HG02840 (cell line): ENCODE data around the gene DOCK4.
A peak's percentile ranks its signal among the peaks of the same experiment; 100 is the strongest.

Experiments used
- ATAC-seq: cut with Tn5 transposase; IDR thresholded peaks from one replicate; pipeline ENCODE4 v1.9.1; 2021; ENCODE audit warnings: mild to moderate bottlenecking, moderate library complexity, moderate number of reproducible peaks; ENCODE audit not compliant: unreplicated experiment, low FRiP score

DOCK4 gene

DNA sequence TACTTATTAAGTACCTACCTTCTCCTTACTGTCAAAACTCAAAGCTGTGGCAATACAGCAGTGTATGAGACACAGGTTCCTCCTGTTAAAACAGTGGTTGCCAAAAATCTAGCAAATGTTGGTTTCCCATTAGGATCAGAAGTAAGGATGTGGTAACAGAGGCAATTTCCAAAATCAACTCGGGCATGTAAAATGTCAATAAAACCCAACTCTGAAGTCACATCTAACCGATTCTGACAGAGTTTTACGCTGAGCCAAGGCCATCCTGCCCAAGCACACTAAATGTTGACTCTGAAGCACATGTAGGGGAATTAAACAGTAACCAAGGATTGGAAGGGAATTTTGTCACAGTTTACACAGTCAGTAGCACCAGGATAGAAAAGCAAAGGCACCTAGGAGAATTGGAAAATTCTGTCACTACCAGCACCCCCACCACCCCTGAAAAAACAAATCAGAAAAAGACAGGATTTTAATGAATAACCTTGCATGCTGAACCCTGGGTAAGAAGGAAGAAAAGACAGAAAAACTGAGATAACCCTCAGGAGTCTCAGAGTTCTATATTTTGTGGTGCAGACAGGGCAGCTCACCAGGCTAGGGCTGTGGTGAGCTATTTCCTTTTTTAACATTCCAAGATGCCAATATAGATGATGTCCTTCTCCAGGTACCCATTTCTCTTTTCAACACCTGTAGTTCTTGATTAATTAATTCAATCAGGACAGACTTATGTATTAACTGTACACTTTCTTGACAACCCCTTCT lies 119.5 kb downstream of the DOCK4 start:
- no peak for ATAC-seq

DNA sequence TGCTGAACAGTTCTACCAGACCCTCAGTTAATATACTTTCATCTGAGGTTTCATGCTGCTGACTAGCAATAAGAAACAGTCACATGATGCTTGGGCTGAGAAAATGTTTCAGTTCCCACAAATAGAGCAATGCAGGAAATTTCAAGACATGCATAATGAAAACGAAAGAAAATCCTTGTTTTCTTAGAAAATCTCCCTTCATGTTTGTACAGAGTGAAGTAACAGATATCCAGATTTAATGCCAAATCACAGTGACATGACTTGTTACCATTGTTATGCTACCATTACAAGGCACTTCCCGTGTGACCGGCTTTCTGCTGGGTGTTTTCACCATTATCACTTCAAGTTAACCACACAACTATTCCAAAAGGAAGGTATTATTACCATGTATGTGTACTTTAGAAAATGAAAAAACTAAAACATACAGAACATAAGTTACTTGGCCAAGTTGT lies 121.7 kb downstream of the DOCK4 start:
- ATAC-seq, result peak; percentile 47

DNA sequence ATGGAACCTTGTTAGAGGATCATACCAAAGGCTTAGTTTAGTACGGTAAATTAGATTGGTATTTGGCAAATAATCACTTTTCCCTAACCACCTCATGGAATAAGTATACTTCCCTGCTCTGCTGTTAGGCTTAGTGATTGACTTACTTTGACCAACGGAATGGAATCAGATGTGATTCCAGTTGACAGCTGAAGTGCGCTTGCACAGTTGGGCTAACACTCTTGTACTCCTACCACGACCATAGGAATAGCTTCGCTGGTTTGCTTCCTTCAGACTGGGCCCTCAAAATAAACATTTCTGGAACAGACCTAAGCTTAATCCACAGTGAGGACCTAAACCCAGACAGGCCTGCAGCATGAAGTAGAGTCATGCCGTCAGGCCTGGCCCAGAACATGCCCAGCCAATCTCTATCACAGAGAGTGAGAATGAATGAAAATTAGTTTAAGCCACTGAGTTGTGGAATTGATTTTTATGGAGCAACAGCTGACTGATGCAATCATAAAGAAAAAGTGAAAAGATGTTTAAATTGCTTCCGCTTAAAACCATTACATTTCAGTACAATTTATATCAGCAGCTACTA lies 122.3 kb downstream of the DOCK4 start:
- no peak for ATAC-seq

DNA sequence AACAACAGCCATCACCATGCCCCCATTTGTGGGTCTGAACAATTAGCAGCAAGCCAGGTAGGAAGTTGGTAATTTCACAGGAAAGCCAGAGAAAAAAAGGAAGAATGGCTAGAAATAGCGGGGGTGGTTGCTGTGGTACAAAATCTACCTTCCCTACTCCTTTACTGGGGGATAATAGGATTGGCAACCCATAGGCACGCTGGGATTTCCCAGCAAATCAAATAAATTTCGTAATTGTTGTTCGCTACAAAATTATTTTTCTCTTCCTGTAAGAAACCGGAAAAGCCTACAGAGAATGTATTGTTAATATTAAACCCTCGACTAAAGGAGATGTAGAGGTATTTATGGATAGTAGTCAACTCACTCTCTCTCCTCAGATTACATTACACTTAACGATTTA lies 123.9 kb downstream of the DOCK4 start:
- ATAC-seq, result no peak

DNA sequence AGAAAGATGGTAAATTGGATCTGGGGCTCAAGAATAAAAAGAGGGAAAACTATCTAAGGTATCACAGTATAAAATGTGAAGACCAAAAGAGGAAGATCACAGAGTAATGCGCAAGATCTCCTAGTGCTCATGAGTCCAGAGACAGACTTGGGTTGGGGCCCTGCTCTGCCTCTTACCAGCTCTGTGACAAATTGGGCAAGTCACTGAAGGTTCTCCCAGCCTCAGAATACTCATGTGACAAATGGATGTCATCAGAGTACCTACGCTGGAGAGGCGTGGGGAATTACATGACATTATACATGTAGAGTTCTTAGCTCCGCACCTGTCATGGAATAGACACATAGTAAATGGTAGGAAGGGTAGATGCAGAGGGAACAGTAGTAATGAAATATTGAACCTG lies 124.4 kb downstream of the DOCK4 start:
- no peak for ATAC-seq

DNA sequence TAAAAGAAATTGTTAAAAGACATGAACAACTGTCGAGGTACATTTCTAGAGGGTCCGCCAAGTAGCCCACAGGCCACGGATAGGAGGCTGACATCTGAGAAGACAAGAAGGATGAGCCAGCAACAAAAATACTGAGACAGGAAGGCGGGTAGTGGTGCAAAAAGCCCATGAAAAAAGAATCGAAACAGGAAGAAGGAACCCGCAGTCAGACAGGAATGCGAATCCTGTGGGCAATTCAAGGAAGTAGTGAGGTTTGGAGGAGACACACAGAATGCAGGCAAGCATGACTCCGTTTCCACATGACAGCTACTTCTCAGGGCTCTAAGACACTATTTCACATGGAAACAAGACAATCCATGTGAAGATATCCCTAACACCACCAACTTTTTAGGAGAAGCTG lies 125.2 kb downstream of the DOCK4 start:
- peak; percentile 29 for ATAC-seq

DNA sequence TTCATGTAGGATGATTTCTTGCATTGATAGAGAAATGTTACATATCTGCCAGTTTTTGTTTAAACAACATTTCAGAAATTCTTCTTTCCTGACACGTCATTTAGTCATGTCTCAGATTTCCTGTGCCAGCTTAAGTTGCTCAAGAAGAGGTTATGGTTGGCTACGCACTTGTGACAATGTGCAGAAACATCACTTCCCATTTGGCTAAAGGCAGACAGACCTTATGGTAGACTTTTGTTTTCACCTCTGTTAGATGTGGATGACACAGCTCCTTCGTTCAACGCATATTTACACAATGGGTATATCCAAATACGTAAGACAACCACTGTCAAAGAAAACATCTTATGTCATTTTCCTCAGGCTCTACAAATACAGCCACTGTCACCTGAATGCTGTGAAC lies 125.8 kb downstream of the DOCK4 start:
- peak; percentile 77 for ATAC-seq

DNA sequence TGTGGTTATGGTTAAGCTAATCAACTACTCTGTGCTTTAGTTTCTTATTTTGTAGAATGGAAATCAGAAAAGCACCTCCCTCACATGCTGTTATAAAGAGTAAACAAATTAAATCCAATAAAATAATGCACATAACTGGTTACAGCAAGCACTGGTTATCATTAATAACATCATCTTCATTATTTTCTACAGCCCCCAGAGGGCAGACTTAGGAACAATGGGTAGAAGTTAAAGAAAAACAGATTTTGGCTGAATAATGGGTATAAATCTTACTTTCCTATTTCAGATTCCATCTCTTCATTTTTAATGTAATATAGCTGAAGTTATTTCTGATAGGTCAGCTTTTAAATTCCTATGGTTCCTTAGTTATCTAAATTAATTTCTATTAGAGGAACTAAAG lies 126.5 kb downstream of the DOCK4 start:
- ATAC-seq, result no peak

DNA sequence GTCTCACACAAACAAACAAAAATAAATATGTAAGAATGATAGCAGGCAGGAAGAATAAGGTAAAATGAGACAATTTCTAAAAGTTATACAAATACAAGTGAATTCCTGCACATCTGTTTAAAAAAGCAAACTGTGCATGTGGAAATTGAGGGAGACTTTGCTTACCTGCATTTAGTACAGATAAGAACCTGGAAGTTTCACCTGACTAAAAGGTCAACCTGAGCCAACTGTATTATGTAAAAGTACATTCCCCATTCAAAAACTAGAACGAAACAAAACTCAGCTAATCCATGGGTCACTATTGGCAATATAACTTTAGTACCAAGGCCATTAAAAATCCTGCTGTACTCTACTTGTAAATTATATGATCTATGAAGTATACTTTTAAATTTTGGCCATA lies 127.1 kb downstream of the DOCK4 start:
- no peak for ATAC-seq

DNA sequence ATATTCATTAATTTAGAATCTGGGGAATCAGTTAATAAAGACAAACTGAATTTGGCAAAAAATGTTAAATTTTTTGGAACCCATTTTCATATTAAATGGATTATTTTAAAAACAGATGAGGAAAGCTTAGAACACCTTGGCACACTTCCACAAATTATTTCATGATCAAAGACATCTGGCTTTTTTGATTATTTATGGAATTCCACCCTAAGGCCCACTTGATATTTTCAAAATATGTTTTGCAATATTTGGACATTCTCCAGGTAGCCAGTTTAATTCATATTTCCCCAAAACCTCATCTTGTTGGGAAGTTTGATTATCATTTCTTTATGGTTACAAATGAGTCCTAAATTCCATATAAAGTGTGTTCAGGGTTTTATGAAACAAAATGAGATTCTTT lies 129.9 kb downstream of the DOCK4 start:
- ATAC-seq, result no peak

DNA sequence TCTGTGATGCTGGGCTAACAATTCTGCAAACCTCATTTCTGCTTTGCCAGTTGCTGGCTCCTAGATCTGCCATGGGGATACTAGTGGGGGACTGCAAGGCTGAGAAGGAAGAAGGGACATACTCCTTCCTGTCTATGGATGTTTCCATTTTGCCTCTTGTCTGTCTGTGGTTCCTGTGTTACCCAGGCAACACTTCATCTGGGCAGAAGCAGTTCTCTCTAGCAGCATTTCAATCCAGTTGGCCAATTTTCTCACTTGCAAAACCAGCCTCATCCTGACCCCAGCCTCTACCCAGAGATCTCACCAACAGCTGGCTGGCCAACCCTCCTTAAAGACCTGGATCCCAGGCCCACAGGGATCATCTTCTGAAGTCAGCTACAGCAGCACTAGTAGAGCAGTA lies 131.7 kb downstream of the DOCK4 start:
- ATAC-seq, result no peak

DNA sequence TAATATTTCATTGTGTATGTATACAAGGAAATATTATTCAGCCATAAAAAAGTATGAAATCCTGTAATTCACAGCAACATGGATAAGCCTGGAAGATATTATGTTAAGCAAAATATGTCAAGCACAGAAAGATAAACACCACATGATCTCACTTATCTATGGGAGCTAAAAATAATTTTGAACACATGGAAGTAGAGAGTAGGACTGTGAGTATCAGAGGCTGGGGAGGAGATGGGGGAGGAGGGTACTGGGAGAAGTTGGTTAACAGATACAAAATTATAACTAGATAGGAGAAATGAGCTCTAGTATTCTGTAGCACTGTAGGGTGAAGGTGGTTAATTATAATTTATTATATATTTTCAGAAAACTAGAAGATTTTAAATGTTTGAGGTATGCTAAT lies 132.7 kb downstream of the DOCK4 start:
- no peak for ATAC-seq

DNA sequence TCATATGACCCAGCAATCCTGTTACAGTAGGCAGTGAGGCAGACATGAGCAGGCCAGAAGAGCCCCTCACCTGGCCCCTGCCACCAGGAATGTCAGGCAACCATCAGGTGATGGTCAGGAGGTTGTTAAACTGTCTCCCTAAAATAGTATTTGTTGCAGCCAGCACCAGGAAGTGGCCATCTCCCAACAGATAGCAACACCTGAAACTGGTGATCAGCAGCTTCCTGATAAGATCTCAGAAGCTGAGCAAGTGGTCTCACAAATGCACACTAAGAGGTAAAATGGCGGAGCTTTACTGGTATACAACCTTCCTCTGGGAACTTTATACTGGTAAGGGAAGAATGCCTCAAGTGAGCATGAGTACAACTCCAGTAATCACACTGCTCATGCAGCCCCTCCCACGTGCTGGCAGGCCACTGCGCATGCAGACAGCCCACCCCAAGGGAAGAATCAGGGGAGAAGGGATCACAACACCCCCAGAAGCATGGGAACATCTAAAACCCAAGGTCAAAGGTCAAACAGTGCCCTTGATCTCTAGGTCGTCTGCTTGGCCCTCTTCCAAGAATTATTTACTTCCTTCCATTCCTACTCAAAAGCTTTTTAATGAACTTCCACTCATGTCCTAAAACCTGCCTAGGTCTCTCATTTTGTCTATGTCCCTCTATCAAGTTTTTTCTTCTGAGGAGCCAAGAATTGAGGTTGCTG lies 133.5 kb downstream of the DOCK4 start:
- ATAC-seq, result no peak

DNA sequence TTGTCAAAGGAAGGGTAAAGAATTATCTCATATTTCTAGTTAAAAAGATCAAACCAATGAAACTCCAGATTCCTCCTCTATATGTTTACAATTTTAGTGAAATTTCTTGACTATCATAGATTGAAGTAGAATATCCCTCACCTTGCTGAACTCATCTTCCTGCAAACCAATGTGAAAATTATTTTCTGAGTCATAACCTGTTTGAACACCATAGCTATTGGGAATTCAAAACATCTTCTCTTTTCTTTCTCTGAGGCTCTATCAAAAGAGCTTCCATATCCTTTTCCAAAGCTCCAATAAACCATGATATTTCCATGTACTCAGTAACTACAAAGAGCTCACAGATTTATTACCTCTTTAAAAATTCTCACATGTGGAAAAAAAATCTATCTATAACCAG lies 134.3 kb downstream of the DOCK4 start:
- ATAC-seq, result no peak

DNA sequence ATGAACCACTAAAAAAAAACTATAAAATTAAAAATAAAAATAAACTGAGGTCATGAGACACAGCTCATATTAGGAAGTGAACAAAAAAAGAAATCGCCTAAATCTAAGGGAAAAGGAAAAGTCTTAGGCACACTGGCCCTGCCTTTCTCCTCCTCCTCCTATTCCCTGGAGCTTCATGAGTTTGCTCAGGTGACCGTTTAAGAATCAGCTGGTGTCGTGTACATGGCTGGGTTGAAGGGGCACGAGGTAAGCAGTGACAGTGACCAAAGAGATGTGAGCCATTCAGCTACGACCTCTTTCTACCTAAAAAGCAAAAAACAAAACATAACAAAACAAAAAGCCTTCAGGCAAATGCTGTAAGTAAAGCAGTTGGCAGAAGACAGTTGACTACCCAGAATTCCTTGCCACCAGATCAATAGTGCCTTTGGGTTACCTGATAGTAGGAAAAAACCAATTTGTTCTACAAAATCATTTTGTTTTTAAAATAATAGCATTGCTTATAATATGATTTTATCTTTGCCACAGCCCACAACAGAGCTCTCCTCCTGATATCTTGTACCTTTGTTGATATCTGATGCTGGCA lies 135.4 kb downstream of the DOCK4 start:
- ATAC-seq, result no peak

DNA sequence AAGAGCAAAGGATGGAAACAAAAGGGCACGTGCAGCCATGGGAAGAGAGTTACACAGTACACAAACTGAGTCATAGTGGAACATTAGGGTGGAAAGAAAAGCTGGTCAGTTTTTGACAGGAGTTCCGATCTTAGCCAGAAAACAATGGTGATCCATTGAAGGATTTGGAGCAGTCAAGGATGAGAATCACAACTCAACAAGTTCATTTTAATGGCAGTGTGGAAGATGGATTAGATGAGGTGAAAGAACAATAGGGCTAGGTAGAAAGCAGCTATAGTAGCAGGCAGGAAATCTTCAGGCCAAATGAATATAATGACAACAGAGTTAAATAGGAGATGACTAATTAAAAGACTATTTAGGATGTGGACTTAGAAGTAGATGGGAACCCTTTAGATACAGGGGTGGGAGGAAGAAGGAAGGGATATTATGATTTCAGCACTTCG lies 136.3 kb downstream of the DOCK4 start:
- ATAC-seq, result no peak

DNA sequence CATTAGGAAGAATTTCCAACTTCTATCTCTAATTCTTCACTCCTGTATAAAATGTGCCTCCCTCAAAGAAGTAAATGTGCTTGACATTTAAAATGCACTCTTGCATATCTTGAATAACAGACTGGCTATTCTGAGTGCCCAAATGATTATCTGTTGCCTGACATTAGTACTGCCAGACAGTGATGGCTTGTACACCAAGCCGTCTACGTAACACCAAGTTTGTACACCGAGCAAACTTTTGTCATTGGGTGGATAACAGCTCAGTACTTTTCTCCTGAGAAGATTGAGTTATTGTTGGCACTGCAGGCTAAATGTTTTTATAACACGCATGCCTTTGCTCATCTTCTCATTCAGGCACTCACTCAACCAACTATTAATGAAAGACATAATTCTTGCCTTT lies 137.2 kb downstream of the DOCK4 start:
- no peak for ATAC-seq

DNA sequence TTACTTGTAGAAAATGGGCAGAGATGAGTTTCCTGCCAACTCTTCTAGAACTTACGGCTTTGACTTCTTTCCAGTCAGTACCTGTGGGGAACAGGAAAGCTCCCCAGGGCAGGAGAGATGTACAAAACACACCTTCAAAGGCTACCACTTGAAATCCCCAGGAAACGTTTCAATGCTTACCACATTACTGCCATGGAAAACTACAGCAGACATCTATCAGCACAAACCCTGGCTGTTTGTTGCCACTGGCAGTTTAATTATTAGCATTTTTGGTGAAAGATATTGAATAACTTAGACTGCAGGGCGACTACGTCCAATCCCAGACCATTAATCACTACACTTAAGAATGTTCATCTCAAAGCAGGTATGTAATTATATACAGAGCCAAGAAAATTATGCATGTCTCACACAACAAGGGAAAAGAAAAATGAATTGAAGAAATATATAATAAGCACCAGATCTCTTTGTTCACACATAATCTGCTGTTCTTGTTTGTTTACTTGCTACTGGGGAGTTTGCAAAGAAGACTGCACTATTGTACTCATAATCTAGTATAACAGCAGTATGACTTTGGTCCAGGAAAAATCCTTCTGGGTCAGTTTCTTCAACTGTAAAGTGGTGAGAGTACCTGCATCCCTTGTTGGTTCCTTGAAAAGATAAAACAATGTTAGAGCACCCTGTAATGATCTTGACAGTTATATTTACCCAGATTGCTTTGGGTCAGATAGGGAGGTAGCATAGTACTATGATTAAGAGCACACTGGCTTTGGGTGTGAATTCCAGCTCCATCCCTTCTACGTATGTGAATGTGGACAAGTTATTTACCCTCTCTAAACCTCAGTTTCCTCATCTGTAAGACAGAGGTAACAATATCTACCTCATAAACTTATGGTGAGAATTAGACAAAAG lies 138.3 kb downstream of the DOCK4 start:
- ATAC-seq, result no peak

DNA sequence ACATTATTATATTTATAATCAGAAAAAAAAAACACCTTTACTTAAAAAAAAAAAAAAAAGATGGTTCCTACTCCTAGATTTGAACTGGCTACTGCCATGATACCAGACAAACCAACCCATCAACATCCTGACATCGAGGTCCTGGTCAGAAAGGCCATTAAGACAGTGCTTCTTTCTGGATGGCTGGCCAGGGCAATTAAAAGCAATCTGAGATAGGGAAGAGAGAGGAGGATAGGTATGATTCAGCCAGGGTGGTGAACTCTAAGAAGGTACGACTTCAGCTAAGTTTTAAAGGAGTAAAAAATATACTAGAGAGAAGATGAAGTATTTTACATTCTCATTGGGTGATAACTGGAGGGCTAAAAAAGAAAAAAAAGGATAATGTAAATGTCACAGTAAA lies 139.0 kb downstream of the DOCK4 start:
- no peak for ATAC-seq

DNA sequence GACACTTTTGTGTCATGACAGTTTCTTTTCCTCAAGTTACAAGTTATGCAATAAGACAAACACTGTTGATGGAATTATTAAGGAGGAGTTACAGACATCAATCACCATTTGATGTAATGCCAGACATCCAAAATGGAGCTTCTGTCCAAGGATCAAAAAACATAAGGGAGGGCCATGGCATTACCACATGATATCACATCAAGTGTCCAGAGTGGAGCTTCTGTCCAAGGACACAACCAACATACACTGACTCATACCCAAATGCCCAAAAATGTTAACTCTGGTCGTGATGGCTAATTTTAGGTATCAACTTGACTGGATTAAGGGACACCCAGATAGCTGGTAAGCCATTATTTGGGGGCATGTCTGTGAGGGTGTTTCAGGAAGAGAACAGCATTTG lies 140.4 kb downstream of the DOCK4 start:
- ATAC-seq, result no peak
